Gastroesophageal sphincter (tissue), 4 donors: ENCODE data around the gene SPEF2. TPM values are rescaled to one million over a fixed set of nuclear protein-coding genes. Genes with fewer than 3 reads are reported as not detected.
"Not testable (repeated sequence)": the region's sequence is repeated elsewhere in the genome, so short reads cannot be mapped to it uniquely, and the experiment has no call there.

Experiments used
- ATAC-seq: fragments of 150-250 bp; one replicate; pipeline ENCODE4 v1.9.1; 2016; ENCODE audit warnings: mild to moderate bottlenecking, moderate library complexity
- H3K27ac ChIP-seq, 4 donors: fragments of 200-600 bp; sonication (generic) in 3 of 4; 1 replicate in 3 of 4; 2 replicates in 1 of 4; pipeline ENCODE4 v1.5.1; 2016 to 2019
- H3K27me3 ChIP-seq: fragments of 200-600 bp; sonication (generic); one replicate; pipeline ENCODE4 v1.5.1; 2019
- H3K36me3 ChIP-seq, 2 donors: fragments of 200-600 bp; sonication (generic); one replicate each; pipeline ENCODE4 v1.5.1; 2019; ENCODE audit warnings: control low read depth in 1 of 2
- H3K4me1 ChIP-seq, 3 donors: fragments of 200-600 bp; sonication (generic); 1 replicate in 2 of 3; 2 replicates in 1 of 3; pipeline ENCODE4 v1.5.1; 2016 to 2019; ENCODE audit warnings: control low read depth in 2 of 3
- H3K4me3 ChIP-seq, 2 donors: fragments of 200-600 bp; sonication (generic); one replicate each; pipeline ENCODE4 v1.5.1; 2019; ENCODE audit warnings: mild to moderate bottlenecking in 1 of 2, moderate library complexity in 1 of 2
- H3K9me3 ChIP-seq, 3 donors: fragments of 200-600 bp; sonication (generic); one replicate each; pipeline ENCODE4 v1.5.1; 2017 to 2019; ENCODE audit warnings: control low read depth in 2 of 3
- EP300 ChIP-seq: sonication (generic); formaldehyde crosslinking; IDR thresholded peaks from one replicate; pipeline ENCODE4 v1.6.1; 2017; ENCODE audit warnings: antibody characterized with exemption, mild to moderate bottlenecking
- POLR2A ChIP-seq, 2 donors: fragments of 450-650 bp; IDR thresholded peaks; one replicate each; pipeline ENCODE4 v1.6.1; 2017; ENCODE audit warnings: antibody characterized with exemption in 2 of 2, mild to moderate bottlenecking in 2 of 2, moderate library complexity in 1 of 2
- POLR2AphosphoS5 ChIP-seq: sonication (generic); formaldehyde crosslinking; IDR thresholded peaks from one replicate; pipeline ENCODE4 v1.6.1; 2017; ENCODE audit warnings: antibody characterized with exemption
- WGBS, 2 donors: methylation state at CpG; one replicate each; pipeline ENCODE4 v1.1.5; 2018; ENCODE audit warnings: low coverage in 1 of 2; 5-methylcytosine and 5-hydroxymethylcytosine counted together
- total RNA-seq, 4 donors: library from RNA; depleted of rRNA; stranded (reverse); fragments of >200 nt; gene quantifications; one replicate each; pipeline ENCODE4 v1.1.0, GENCODE V29; 2016
- TF ChIP-seq, protein P1 (sequence below), 4 experiments: fragments of 200-600 bp in 2 of 4; fragments of 450-650 bp in 2 of 4; sonication (generic) in 1 of 4; IDR thresholded peaks; one replicate each; pipeline ENCODE4 v1.5.1; 2017 to 2019; ENCODE audit warnings: antibody characterized with exemption in 4 of 4, mild to moderate bottlenecking in 2 of 4, moderate library complexity in 2 of 4

Gene SPEF2
- total RNA-seq, 4 donors from 2014 or later, result 2.1 to 5.8 (median 3.1) TPM

DNA sequence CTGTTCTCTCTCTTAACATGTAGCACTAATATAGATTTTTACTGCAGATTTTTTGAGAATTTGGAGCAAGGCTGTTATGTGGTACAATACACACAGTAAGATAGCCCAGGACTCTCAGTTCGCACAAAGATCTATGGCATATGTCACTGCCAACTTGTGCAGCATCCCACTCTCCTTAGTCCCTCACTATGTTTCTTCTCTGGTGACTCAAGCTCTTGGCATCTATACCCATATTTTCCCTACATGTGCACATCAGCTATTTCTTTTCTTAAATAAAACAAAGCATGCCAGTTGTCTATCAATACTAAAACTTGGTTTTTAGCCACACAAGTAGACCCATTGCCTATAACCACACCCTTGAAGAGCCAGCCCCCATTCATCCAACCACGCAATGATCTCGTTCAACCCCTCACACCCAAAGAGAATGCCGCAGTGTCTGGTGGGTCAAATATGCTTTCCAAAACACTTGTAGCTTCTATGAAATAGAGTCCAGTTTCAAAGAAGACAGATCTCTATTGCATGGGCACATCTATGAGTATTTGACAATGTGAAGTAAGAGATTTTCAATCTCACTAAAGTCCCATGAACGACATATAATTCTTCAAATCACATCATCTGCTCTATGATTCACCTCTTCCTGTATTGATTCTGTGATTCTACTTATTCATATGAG lies 220.8 kb downstream of the SPEF2 start:
- no peak overlapping the region for H3K27ac ChIP-seq
- TF ChIP-seq POLR2A (IDR thresholded peaks at IDR 0.05), result no peak
- TF ChIP-seq POLR2AphosphoS5, result no peak
- no peak for TF ChIP-seq EP300
- TF ChIP-seq, protein P1, sequence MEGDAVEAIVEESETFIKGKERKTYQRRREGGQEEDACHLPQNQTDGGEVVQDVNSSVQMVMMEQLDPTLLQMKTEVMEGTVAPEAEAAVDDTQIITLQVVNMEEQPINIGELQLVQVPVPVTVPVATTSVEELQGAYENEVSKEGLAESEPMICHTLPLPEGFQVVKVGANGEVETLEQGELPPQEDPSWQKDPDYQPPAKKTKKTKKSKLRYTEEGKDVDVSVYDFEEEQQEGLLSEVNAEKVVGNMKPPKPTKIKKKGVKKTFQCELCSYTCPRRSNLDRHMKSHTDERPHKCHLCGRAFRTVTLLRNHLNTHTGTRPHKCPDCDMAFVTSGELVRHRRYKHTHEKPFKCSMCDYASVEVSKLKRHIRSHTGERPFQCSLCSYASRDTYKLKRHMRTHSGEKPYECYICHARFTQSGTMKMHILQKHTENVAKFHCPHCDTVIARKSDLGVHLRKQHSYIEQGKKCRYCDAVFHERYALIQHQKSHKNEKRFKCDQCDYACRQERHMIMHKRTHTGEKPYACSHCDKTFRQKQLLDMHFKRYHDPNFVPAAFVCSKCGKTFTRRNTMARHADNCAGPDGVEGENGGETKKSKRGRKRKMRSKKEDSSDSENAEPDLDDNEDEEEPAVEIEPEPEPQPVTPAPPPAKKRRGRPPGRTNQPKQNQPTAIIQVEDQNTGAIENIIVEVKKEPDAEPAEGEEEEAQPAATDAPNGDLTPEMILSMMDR (IDR thresholded peaks at IDR 0.05), result no peak
- H3K9me3 ChIP-seq, result no peaks in the 10 kb centered on the region
- no peak for ATAC-seq
- H3K4me1 ChIP-seq, result no peaks in the 10 kb centered on the region
- WGBS, 2 donors, result 77 to 89% methylated on average over 3 to 5 of the region's 5 CpGs
- H3K27me3 ChIP-seq, result no peaks in the 10 kb centered on the region
- no peaks in the 10 kb centered on the region for H3K36me3 ChIP-seq
- H3K4me3 ChIP-seq, result no peak overlapping the region

DNA sequence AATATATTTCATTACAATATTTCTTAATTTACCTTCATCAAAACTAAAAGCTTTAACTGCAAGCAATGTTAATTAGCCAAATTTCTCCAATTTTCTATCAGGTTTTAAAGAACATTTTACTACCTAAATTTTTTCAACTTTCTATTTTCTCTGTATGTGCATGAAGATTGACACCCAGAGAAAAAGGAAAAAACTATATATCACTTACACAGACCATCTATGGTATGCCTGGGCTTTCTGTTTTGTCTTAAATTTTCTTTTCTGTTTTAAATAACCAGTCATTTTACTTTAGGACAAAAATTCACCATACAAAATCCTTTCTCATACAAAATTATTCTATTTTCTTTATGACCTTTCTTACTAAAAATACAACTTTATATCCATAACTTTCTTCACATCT lies 225.2 kb downstream of the SPEF2 start:
- no peak for TF ChIP-seq EP300
- no peak for TF ChIP-seq POLR2A (IDR thresholded peaks at IDR 0.05)
- no peak for TF ChIP-seq POLR2AphosphoS5
- TF ChIP-seq, protein P1 (IDR thresholded peaks at IDR 0.05), result no peak
- Histone ChIP-seq H3K27me3 (no peaks in the 10 kb centered on the region), H3K4me1 (no peaks in the 10 kb centered on the region), H3K36me3 (no peaks in the 10 kb centered on the region), H3K4me3 (no peak overlapping the region), H3K9me3 (peaks cover 0 to 10% (median 0%) of the 10 kb centered on the region in 3 donors), H3K27ac (no peak overlapping the region)
- no peak for ATAC-seq

DNA sequence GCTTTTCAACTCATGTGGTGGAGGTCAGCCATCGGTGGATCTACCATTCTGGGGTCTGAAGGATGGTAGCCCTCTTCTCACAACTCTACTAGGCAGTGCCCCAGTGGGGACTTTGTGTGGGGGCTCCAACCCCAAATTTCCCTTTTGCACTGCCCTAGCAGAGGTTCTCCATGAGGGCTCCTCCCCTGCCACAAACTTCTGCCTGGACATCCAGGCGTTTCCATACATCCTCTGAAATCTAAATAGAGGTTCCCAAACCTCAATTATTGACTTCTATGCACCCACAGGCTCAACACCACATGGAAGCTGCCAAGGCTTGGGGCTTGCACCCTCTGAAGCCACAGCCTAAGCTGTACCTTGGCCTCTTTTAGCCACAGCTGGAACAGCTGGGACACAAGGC lies 227.8 kb downstream of the SPEF2 start:
- 60 to 71% methylated on average over 1 of the region's 2 CpGs for WGBS, 2 donors
- H3K27ac ChIP-seq, H3K4me1 ChIP-seq, H3K27me3 ChIP-seq, H3K36me3 ChIP-seq, ATAC-seq, H3K4me3 ChIP-seq, H3K9me3 ChIP-seq: not testable (repeated sequence)

DNA sequence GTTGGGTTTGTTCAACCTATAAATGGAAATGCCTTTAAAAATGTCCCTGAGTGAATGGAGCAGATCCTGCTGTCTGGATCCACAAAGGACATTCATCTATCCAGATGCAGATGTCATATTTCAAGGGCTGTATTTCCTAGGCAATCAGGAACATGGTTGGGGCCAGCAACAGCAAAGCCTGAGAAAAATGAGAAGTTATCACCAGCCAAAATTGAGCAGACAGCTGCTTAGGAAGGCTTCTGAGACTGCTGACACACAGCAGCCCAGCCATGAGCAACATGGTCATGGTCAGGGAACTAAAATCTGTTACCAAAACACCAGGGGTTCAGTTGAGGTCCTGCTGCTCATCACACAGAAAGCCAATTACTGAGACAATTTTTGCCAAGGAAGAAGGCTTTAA lies 229.8 kb downstream of the SPEF2 start:
- Histone ChIP-seq H3K4me3 (no peak overlapping the region), H3K27ac (no peak overlapping the region), H3K9me3 (peaks cover 0 to 10% (median 0%) of the 10 kb centered on the region in 3 donors), H3K4me1 (peaks cover 0 to 11% (median 0%) of the 10 kb centered on the region in 3 donors), H3K36me3 (no peaks in the 10 kb centered on the region), H3K27me3 (no peaks in the 10 kb centered on the region)
- no peak for TF ChIP-seq POLR2A (IDR thresholded peaks at IDR 0.05)
- no peak for TF ChIP-seq POLR2AphosphoS5
- no peak for TF ChIP-seq EP300
- TF ChIP-seq, protein P1 (IDR thresholded peaks at IDR 0.05), result no peak
- ATAC-seq, result no peak

DNA sequence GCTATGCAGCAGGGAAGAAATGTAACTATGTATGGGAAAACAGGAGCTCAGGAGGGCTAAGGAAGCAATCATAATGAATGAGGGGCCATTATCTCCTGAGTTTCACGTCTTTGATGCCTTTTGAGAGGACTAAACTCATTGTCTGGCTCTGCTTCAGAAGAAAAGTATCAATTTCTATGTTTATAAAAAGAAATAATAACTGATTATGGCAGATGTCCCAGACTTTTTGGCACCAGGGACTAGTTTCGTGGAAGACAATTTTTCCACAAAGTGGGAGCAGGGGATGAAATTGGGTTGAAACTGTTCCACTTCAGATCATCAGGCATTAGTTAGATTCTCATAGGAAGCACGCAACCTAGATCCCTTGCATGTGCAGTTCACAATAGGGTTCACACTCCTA lies 230.3 kb downstream of the SPEF2 start:
- Histone ChIP-seq H3K27ac (no peak overlapping the region), H3K4me3 (no peak overlapping the region), H3K27me3 (no peaks in the 10 kb centered on the region), H3K4me1 (peaks cover 0 to 13% (median 0%) of the 10 kb centered on the region in 3 donors), H3K9me3 (peaks cover 0 to 10% (median 0%) of the 10 kb centered on the region in 3 donors), H3K36me3 (no peaks in the 10 kb centered on the region)
- TF ChIP-seq POLR2AphosphoS5 (no peak), EP300 (no peak), POLR2A (IDR thresholded peaks at IDR 0.05) (no peak)
- TF ChIP-seq, protein P1 (IDR thresholded peaks at IDR 0.05), result no peak
- no peak for ATAC-seq
- WGBS, 2 donors, result 30 to 70% methylated on average over 2 to 3 of the region's 3 CpGs
